Rectal smooth muscle tissue (tissue), 1 donor: ENCODE measurements around the gene TRMT44.

Source experiments
- H3K27ac ChIP-seq: one replicate; pipeline ENCODE4 v1.7.0; 2013; ENCODE audit warnings: low read depth, low read length, inconsistent platforms
- H3K27me3 ChIP-seq: one replicate; pipeline ENCODE4 v1.7.0; 2013; ENCODE audit warnings: low read length; ENCODE audit not compliant: control insufficient read depth, insufficient read depth
- H3K36me3 ChIP-seq: one replicate; pipeline ENCODE4 v1.7.0; 2013; ENCODE audit warnings: low read length; ENCODE audit not compliant: control insufficient read depth, insufficient read depth
- H3K4me1 ChIP-seq: one replicate; pipeline ENCODE4 v1.7.0; 2013; ENCODE audit warnings: low read length; ENCODE audit not compliant: control insufficient read depth, insufficient read depth
- H3K4me3 ChIP-seq: one replicate; pipeline ENCODE4 v1.7.0; 2013; ENCODE audit warnings: low read length
- H3K9ac ChIP-seq: one replicate; pipeline ENCODE4 v1.7.0; 2013; ENCODE audit warnings: low read length

Gene TRMT44

DNA sequence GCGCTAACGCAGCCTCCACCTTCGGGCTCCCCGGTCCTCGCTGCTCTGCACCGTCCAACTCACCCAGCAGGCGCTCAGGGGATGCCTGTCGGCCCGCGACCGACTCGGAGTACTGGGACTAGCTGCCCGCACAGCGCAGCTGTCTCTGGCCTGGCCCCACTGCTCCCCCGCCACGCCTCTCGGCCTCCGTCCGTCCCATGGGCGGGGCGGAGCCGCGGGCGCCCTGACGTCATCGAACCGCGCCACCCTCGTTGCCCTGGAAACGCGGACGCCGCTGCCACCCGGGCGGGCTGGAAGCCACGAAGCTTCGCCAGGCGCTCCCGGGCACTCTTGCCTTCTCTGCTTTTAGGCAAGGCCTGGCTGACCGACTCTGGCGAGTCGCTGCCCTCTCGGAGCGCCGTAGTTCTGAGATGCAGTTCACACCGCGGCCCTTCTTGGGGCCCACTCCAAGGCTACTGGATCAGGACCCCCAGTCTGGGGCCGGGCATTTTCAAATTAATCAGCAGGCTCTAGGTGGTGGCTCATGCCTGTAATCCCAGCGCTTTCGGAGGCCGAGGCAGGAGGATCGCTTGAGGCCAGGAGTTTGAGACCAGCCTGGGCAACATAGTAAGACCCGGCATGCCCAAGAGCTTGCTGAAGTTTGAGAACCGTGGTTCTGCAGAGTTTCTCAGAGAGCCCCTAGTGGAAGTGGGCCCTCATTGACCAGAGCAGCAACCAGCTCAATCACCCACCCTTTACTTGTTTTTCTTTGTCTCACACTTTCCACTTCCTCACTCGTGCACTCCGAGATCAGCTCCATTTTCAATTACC, 12.1 kb upstream of the TRMT44 start:
- H3K4me3 ChIP-seq = peak overlapping the region; percentile 84
- no peaks in the 10 kb centered on the region for H3K27me3 ChIP-seq
- H3K9ac ChIP-seq = peak overlapping the region; percentile 68
- H3K36me3 ChIP-seq = no peaks in the 10 kb centered on the region
- H3K4me1 ChIP-seq = peaks cover 8% of the 10 kb centered on the region
- peak overlapping the region; percentile 87 for H3K27ac ChIP-seq

DNA sequence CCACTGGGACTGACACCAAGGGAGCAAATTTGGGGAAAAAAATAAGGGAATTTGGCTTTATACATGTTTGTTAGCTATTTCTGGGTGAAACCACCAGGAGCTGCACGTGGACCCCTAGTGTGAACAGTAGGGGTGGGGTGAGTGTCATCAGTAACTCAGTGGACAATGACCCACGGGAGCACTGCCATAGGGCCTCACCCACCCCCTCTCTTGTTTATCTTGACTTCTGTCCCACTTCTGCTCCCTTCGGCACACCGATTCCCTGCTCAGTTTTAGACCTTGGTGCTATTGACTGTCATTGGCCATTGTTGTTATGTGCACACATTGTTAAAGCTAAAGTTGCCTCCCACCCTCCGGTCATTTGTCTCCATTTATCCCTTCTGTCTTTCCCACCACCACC, 9.0 kb upstream of the TRMT44 start:
- Histone ChIP-seq H3K27ac (no peak overlapping the region), H3K4me3 (no peak overlapping the region), H3K4me1 (peaks cover 10% of the 10 kb centered on the region), H3K36me3 (no peaks in the 10 kb centered on the region), H3K9ac (no peak overlapping the region), H3K27me3 (no peaks in the 10 kb centered on the region)

DNA sequence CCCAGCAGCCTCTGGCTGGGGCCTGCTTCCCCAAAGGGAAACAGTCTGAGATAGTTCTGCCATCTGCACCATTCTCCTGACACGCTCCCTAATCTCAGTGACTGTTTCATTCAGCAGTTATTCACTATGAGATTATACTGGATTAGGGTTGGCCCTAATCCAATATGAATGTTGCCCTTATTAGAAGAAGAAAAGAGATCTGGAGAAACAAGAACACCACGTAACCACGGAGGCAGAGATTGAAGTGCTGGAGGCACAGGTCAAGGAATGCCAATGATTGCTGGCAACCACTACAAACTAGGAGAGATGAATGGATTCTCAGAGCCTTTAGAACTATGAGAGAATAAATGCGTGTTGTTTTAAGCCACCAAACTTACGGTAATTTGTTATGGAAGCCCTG, 7.4 kb upstream of the TRMT44 start:
- no peak overlapping the region for H3K9ac ChIP-seq

DNA sequence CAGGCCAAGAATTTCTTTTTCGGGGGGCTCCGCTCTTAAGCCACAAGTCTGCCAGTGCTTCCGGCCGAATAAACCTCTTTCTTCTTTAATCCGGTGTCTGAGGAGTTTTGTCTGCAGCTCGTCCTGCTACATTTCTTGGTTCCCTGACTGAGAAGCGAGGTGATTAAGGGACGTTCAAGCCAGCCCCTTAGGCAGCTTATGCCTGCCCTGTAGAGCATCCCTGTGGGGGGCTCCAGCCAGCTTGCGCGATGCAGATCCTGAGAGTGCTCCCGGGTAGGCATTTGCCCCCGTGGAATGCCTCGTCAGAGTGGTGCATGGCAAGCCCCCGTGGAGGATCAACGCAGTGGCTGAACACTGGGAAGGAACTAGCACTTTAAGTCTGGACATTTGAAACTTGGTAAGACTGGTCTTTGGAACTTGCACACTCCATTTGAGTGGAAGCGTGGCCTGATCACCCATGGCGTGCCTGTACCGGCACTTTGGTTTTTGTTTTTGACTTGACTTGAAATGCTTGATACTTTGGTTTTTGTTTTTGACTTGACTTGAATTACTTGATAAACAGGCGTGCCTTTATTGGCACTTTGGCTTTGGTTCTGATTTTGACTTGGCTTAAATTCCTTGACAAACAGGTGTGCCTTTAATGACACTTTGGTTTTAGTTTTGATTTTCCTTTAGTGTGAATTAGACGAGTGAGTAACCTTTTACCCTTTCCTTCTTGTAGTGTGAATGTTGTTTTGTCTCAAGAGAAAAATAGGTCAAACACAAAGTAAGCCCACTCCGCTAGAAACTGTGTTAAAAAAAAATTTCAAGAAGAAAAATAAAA, 6.1 kb upstream of the TRMT44 start:
- Histone ChIP-seq H3K4me3 (no peak overlapping the region), H3K27ac (no peak overlapping the region), H3K36me3 (no peaks in the 10 kb centered on the region), H3K9ac (no peak overlapping the region), H3K4me1 (peaks cover 2% of the 10 kb centered on the region), H3K27me3 (no peaks in the 10 kb centered on the region)

More for the DNA sequence above, 7.4 kb upstream of the TRMT44 start:
- H3K4me3 ChIP-seq = no peak overlapping the region
- H3K27ac ChIP-seq = no peak overlapping the region
- peaks cover 7% of the 10 kb centered on the region for H3K4me1 ChIP-seq
- H3K27me3 ChIP-seq = no peaks in the 10 kb centered on the region
- H3K36me3 ChIP-seq = no peaks in the 10 kb centered on the region

DNA sequence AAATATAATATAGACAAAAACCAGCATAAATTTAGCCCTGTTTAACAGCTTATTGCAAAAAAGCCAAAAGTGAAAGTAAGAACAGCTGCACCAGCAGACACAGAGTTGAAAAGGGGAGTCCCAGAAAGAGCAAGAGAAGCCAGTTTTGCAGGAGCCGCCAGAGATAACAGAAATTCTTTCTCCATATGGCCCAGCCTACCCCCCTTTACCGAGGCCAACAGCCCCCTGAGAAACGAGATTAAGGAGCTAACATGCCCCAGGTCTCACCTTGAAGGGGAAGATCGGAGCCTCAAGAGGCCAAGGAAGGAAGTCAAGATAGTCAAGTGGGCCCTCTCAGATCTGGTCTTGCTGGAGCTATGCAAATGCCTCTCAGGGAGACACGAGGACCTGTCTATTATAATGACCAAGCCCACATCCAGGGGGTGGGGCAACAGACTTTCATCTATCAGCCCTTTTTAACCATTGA, 4.9 kb upstream of the TRMT44 start:
- Histone ChIP-seq H3K9ac (no peak overlapping the region), H3K4me3 (peak overlapping the region; percentile 40), H3K27ac (peak overlapping the region; percentile 21), H3K36me3 (no peaks in the 10 kb centered on the region), H3K27me3 (no peaks in the 10 kb centered on the region), H3K4me1 (peaks cover 5% of the 10 kb centered on the region)

DNA sequence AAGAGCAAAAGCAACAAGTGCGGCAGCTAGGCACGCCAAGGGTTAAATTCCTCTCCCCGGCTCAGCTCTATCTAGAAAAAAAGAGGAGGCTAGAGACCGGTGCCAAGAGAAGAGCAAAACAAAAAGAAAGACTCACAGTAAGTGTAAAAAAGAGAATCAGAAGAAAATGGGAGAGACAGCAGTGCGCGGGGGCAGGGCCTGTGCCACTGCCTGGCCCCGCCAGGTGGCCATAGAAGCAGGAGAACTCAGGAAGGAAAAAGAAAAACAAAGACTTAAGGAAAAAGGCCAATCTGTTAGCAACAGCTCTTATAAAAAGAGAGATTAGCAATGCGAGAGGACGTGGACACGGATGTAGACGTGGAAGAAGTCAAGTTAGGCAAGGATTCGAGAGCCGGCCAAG, 3.3 kb upstream of the TRMT44 start:
- Histone ChIP-seq H3K9ac (no peak overlapping the region), H3K4me1 (peaks cover 15% of the 10 kb centered on the region), H3K4me3 (peak overlapping the region; percentile 50)

DNA sequence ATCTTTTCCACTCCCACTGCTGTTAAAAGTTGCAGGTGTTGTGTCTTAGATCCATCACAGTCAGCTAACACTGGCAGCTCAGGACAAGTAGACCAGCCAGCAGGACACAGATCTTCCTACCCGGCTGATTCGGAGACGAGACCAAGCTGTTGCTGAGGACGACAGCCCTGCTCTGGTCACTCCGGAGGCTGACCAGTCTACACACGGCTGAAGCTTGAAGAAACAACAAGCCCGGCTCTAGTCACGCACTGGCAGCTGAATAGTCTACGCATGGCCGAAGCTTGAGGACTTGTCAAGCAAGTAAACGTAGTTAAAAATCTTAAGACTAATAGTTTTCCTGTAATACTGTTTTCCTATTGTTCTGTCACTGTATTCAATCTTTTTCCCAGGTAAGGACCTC, 1.8 kb upstream of the TRMT44 start:
- H3K9ac ChIP-seq = no peak overlapping the region
- no peaks in the 10 kb centered on the region for H3K27me3 ChIP-seq
- H3K4me1 ChIP-seq = peaks cover 18% of the 10 kb centered on the region
- H3K27ac ChIP-seq = no peak overlapping the region
- no peaks in the 10 kb centered on the region for H3K36me3 ChIP-seq
- no peak overlapping the region for H3K4me3 ChIP-seq

More for the DNA sequence above, 3.3 kb upstream of the TRMT44 start:
- H3K36me3 ChIP-seq = no peaks in the 10 kb centered on the region
- no peaks in the 10 kb centered on the region for H3K27me3 ChIP-seq
- peak overlapping the region; percentile 75 for H3K27ac ChIP-seq

DNA sequence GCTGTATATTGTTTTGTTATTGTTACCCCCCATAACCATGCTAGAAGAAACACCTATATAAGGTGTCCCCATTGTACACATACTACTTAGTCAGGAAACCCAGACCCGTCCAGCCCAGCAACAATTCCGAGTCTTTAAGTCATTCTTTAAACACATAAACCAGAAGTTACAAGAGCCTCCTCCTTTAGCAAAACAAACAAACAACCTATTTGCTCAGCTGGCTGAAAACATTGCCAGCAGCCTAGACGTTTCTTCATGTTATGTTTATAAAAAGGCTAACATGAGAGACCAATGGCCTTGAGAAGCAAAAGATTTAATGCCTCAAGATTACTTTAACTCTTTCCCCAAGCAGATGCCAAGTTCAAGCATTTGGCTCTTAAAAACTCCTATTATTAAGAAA, 1.4 kb upstream of the TRMT44 start:
- Histone ChIP-seq H3K4me1 (peaks cover 18% of the 10 kb centered on the region), H3K27ac (no peak overlapping the region), H3K36me3 (no peaks in the 10 kb centered on the region), H3K27me3 (no peaks in the 10 kb centered on the region), H3K9ac (no peak overlapping the region), H3K4me3 (no peak overlapping the region)

DNA sequence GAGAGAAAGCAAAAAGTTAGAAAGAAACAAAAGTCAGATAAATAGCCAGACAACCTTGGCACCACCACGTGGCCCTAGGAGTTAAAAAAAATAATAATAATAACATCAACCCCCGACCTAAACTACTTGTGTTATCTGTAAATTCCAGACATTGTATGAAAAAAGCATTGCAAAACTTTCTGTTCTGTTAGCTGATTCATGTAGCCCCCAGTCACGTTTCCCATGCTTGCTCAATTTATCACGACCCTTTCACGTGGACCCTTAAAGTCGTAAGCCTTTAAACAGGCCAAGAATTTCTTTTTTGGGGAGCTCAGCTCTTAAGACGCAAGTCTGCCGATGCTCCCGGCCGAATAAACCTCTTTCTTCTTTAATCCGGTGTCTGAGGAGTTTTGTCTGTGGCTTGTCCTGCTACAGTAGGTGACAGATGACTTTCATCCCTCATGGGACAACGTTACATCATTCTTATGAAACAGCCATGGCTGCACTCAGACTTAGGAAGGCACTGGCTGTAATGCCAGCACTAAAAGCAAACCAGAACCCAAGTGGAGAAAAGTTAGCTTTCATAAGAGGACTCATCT, 574 bp upstream of the TRMT44 start:
- Histone ChIP-seq H3K4me1 (peaks cover 18% of the 10 kb centered on the region), H3K27ac (peak overlapping the region; percentile 88), H3K27me3 (no peaks in the 10 kb centered on the region), H3K9ac (peak overlapping the region; percentile 74), H3K4me3 (peak overlapping the region; percentile 77), H3K36me3 (no peaks in the 10 kb centered on the region)

DNA sequence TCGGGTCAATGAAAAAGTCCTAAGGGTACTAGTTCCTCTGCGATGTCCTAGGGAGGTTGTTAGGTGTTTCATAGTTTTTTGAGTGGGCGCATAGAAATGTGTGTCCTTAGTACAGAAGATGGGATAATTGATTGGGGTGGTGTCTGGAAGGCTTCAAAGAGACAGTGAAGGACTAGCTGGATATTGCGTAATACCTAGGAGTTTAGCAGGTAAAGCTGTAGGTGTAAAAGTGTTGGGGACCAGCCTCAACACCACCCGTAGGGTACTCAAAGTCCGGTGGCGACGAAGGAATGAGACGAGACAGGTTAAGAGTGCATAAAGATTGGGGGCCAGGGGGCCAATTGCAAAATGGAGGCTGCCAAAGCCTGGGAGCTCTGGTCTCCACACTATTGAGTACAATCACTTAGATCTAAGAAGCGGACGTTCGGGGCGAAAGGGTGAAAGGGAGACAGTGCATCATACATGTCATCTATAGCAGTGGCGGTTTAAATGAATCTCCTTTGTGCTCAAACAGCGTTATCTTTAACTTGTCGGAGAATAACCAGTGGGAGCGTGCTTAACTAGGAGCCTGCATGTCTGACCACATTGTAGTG, 1.0 kb downstream of the TRMT44 start:
- peaks cover 16% of the 10 kb centered on the region for H3K4me1 ChIP-seq
- H3K27ac ChIP-seq = no peak overlapping the region
- no peak overlapping the region for H3K9ac ChIP-seq
- no peaks in the 10 kb centered on the region for H3K27me3 ChIP-seq
- peak overlapping the region; percentile 77 for H3K4me3 ChIP-seq
- peaks cover 3% of the 10 kb centered on the region for H3K36me3 ChIP-seq

DNA sequence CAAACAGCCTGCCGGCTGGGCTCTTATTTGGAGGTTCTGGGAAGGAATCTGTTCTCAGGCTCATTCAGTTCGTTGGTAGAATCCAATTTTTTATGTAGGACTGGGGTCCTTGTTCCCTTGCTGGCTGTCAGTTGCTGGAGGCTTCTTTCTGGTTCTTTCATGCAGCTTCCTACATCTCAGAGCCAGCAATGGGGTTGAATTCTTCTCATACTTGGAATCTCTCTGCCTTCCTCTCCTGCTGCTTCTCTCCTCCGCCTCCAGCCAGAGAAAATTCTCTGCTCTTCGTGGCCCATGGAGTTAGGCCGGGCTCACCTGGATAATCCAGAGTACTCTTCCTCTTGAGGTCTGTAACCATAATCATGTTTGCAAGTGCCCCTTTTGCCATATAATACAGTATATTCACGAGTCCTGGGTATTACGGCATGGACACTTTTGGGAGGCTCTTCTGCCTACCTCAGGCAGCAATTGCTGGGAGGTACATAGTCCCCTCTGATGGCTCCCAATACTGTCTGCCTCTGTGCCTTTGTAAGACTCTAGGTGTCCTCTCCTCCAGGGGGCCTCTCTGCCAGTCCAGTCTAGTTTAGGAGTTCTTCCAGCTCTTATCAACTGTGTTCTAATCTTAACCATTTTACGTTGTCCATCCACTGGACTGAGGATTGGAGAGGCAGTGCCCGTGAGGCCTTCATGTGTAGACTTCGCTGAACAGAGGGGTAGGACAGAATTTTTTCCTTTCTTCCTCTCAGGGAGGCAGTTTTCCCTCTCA, 2.2 kb downstream of the TRMT44 start:
- Histone ChIP-seq H3K9ac (no peak overlapping the region), H3K36me3 (peaks cover 7% of the 10 kb centered on the region), H3K27me3 (no peaks in the 10 kb centered on the region), H3K4me3 (peak overlapping the region; percentile 77), H3K27ac (no peak overlapping the region), H3K4me1 (peaks cover 16% of the 10 kb centered on the region)
